UCSD-AML1 (cell line): ENCODE data around the gene UTS2R.
"Not testable (repeated sequence)": the region's sequence is repeated elsewhere in the genome, so short reads cannot be mapped to it uniquely, and the experiment has no call there.

Experiments
- DNase-seq: peaks from one replicate; lab custom pipeline; 2025; ENCODE audit not compliant: unreplicated experiment; lab: John Stamatoyannopoulos, UW

Gene UTS2R

GRCh38 chr17:82374626-82375331 lies 3.2 kb downstream of the UTS2R start:
- no peak for DNase-seq

- DNase-seq = no peak
Measured at GRCh38 chr17:82375359-82376041, 3.9 kb downstream of the UTS2R start.

GRCh38 chr17:82376042-82376730 lies 4.6 kb downstream of the UTS2R start:
- no peak for DNase-seq

GRCh38 chr17:82377294-82377693 lies 5.7 kb downstream of the UTS2R start:
- not testable (repeated sequence) for DNase-seq

- no peak for DNase-seq
Measured at GRCh38 chr17:82377924-82378740, 6.6 kb downstream of the UTS2R start.

- no peak for DNase-seq
Measured at GRCh38 chr17:82378741-82379021, 7.1 kb downstream of the UTS2R start.

GRCh38 chr17:82380860-82381702 lies 9.5 kb downstream of the UTS2R start:
- DNase-seq = no peak

GRCh38 chr17:82381703-82382009 lies 10.1 kb downstream of the UTS2R start:
- DNase-seq = not testable (repeated sequence)

GRCh38 chr17:82382220-82382932 lies 10.8 kb downstream of the UTS2R start:
- not testable (repeated sequence) for DNase-seq

GRCh38 chr17:82382933-82383255 lies 11.3 kb downstream of the UTS2R start:
- no peak for DNase-seq

- no peak for DNase-seq
Measured at GRCh38 chr17:82383411-82383810, 11.8 kb downstream of the UTS2R start.

GRCh38 chr17:82384051-82384729 lies 12.6 kb downstream of the UTS2R start:
- no peak for DNase-seq

GRCh38 chr17:82384730-82385481 lies 13.3 kb downstream of the UTS2R start:
- no peak for DNase-seq

GRCh38 chr17:82385559-82386254 lies 14.1 kb downstream of the UTS2R start:
- DNase-seq = no peak

GRCh38 chr17:82386255-82386831 lies 14.8 kb downstream of the UTS2R start:
- DNase-seq = no peak

- no peak for DNase-seq
Measured at GRCh38 chr17:82386881-82387704, 15.5 kb downstream of the UTS2R start.

GRCh38 chr17:82387705-82388106 lies 16.1 kb downstream of the UTS2R start:
- no peak for DNase-seq
